K562 (cell line): ENCODE measurements around the gene RHOF. TPM values are rescaled to one million over a fixed set of nuclear protein-coding genes. Genes with fewer than 3 reads are reported as not detected.

Experiments used
- CHD7 ChIP-seq: fragments of 200-600 bp; sonication (generic); IDR thresholded peaks from one replicate; pipeline ENCODE4 v1.6.1; 2012; ENCODE audit warnings: mild to moderate bottlenecking, low read depth, low read length, inconsistent platforms
- FOXJ3 ChIP-seq: sonication (generic); formaldehyde crosslinking; IDR thresholded peaks from 2 replicates; pipeline ENCODE4 v1.4.0; 2020; ENCODE audit warnings: mild to moderate bottlenecking, missing genetic modification reagents
- ID3 ChIP-seq, 2 experiments: fragments of 250-450 bp in 1 of 2; fragments of 450-650 bp in 1 of 2; sonication (Bioruptor Pico) in 1 of 2; IDR thresholded peaks; 2 replicates each; pipeline versions ENCODE4 v1.6.1 to v1.8.0; 2016 to 2021; ENCODE audit warnings: mild to moderate bottlenecking in 2 of 2, moderate library complexity in 2 of 2, missing compliant biosample characterization in 1 of 2, missing genetic modification characterization in 1 of 2
- IRF1 ChIP-seq: sonication (generic); formaldehyde crosslinking; IDR thresholded peaks from 2 replicates; pipeline ENCODE4 v1.8.0; 2022; ENCODE audit warnings: missing genetic modification reagents, mild to moderate bottlenecking, borderline replicate concordance
- IRF9 ChIP-seq: fragments of 450-650 bp; IDR thresholded peaks from 2 replicates; pipeline ENCODE4 v1.6.1; 2016; ENCODE audit warnings: missing biosample characterization, missing genetic modification characterization
- RNF219 ChIP-seq: fragments of 250-450 bp; sonication (Bioruptor Pico); IDR thresholded peaks from 2 replicates; pipeline ENCODE4 v1.5.0; 2022; ENCODE audit warnings: mild to moderate bottlenecking
- SMARCC2 ChIP-seq: fragments of 450-650 bp; IDR thresholded peaks from 2 replicates; pipeline ENCODE4 v1.6.1; 2017; ENCODE audit warnings: antibody characterized with exemption, moderate library complexity, mild to moderate bottlenecking, low read depth
- SMARCE1 ChIP-seq: fragments of 450-650 bp; IDR thresholded peaks from 2 replicates; pipeline ENCODE4 v1.7.1; 2016; ENCODE audit warnings: mild to moderate bottlenecking
- SMC3 ChIP-seq: conservative IDR thresholded peaks from 2 replicates; pipeline ENCODE4 v1.6.1; 2011; ENCODE audit warnings: low read depth, low read length, improper control_type of control experiment; ENCODE audit not compliant: insufficient read depth
- ZNF589 ChIP-seq: fragments of 200-800 bp; sonication (Bioruptor generic); IDR thresholded peaks from 2 replicates; pipeline ENCODE4 v1.6.1; 2016; ENCODE audit warnings: low read depth, missing genetic modification characterization, missing compliant biosample characterization
- ZNF77 ChIP-seq: fragments of 250-450 bp; sonication (Bioruptor Pico); IDR thresholded peaks from 2 replicates; pipeline ENCODE4 v1.5.0; 2020
- polyA plus RNA-seq, 8 experiments: library from polyadenylated mRNA; depleted of rRNA in 4 of 8; stranded (reverse) in 5 of 8; unstranded in 3 of 8; fragments of >200 nt; fragmentation: Nextera tagmentation in 2 of 8; fragmentation: Illumina TruSeq in 1 of 8; extraction: Ambion mirVana in 2 of 8; extraction: Trizol in 1 of 8; gene quantifications; 2 replicates each; pipeline versions ENCODE4 v1.2.1 to v1.2.3, GENCODE V29; 2011 to 2014; ENCODE audit warnings: inconsistent platforms in 1 of 8, missing spikeins in 1 of 8
- total RNA-seq, 7 experiments: library from RNA; depleted of rRNA in 6 of 7; stranded (reverse); fragments of >200 nt in 6 of 7; fragmentation: Illumina TruSeq in 2 of 7; extraction: Trizol in 2 of 7; gene quantifications; 2 replicates each; pipeline versions ENCODE4 v1.2.1 to v1.2.3, GENCODE V29; 2011 to 2021; ENCODE audit warnings: low replicate concordance in 1 of 7

The RHOF gene
- total and polyA plus RNA-seq, 9 of the 15 experiments (the other 6 are each of a cell fraction or from before 2014, with no cell fraction given), result 0.13 to 10.1 (median 4.0) TPM

- TF ChIP-seq IRF1 (CRISPR knock-in tag) (no peak), FOXJ3 (CRISPR knock-in tag) (no peak), SMARCE1 (peak; percentile 89), SMC3 (no peak), CHD7 (no peak), SMARCC2 (peak; percentile 84), RNF219 (CRISPR knock-in tag) (no peak), ZNF589 (CRISPR knock-in tag) (peak; percentile 85), ZNF77 (CRISPR knock-in tag) (no peak), ID3 (CRISPR knock-in tag; IDR thresholded peaks at IDR 0.05) (no peak; the same call in 1 of the 2 replicates), ID3 (tag; IDR thresholded peaks at IDR 0.05) (peak; percentile 94), IRF9 (tag) (peak; percentile 95)
Observed at GRCh38 chr12:121738340-121738858, 55.1 kb downstream of the RHOF start (continued).
